Muscle of leg (tissue), 11 donors: Measurements from ENCODE around the gene ZSWIM5. TPM values are rescaled to one million over a fixed set of nuclear protein-coding genes. Genes with fewer than 3 reads are reported as not detected.
"Not testable (repeated sequence)": the region's sequence is repeated elsewhere in the genome, so short reads cannot be mapped to it uniquely, and the experiment has no call there.

Source experiments
- DNase-seq: peaks from one replicate; pipeline ENCODE4 v3.0.0; 2013
- H3K27ac ChIP-seq: one replicate; pipeline ENCODE4 v1.5.1; 2013; ENCODE audit warnings: mild to moderate bottlenecking, low read length, control low read depth
- H3K27me3 ChIP-seq: one replicate; pipeline ENCODE4 v1.6.1; 2013; ENCODE audit warnings: low read length; ENCODE audit not compliant: control insufficient read depth, insufficient read depth
- H3K36me3 ChIP-seq: one replicate; pipeline ENCODE4 v1.6.1; 2013; ENCODE audit warnings: low read length; ENCODE audit not compliant: control insufficient read depth, insufficient read depth
- H3K4me1 ChIP-seq: one replicate; pipeline ENCODE4 v1.6.1; 2013; ENCODE audit warnings: low read length; ENCODE audit not compliant: control insufficient read depth, insufficient read depth
- H3K4me3 ChIP-seq: one replicate; pipeline ENCODE4 v1.5.1; 2013; ENCODE audit warnings: low read length, control low read depth
- H3K9me3 ChIP-seq: replicated peaks from 2 replicates; pipeline ENCODE4 v1.6.1; 2013; ENCODE audit warnings: low read depth, low read length; ENCODE audit not compliant: control insufficient read depth
- WGBS: methylation state at CpG from one replicate; pipeline ENCODE4 v1.1.5; 2013; ENCODE audit warnings: missing lambda C conversion rate; ENCODE audit not compliant: insufficient coverage; 5-methylcytosine and 5-hydroxymethylcytosine counted together
- polyA plus RNA-seq, 8 donors: library from polyadenylated mRNA; unstranded; fragments of 120-200 nt; gene quantifications; one replicate each; pipeline versions ENCODE4 v1.2.1 to v1.2.3, GENCODE V29; 2013; ENCODE audit warnings: inconsistent platforms in 1 of 8, low replicate concordance in 1 of 8; ENCODE audit not compliant: insufficient read length in 8 of 8, insufficient read depth in 1 of 8
- total RNA-seq: library from RNA; stranded (reverse); fragments of 120-200 nt; gene quantifications from one replicate; pipeline ENCODE4 v1.2.4, GENCODE V29; 2013

Gene ZSWIM5
- total and polyA plus RNA-seq, 9 donors = 0.25 to 1.0 (median 0.47) TPM

- WGBS = under 1% methylated on average over 40 of the region's 43 CpGs
- Histone ChIP-seq H3K36me3 (no peaks in the 10 kb centered on the region), H3K4me3 (peak overlapping the region; percentile 14), H3K9me3 (no peaks in the 10 kb centered on the region), H3K27me3 (peaks cover 32% of the 10 kb centered on the region), H3K4me1 (peaks cover 7% of the 10 kb centered on the region), H3K27ac (no peak overlapping the region)
- peak; percentile 55 for DNase-seq
These were observed 1.1 kb downstream of the ZSWIM5 start for GRCh38 chr1:45205011-45205909.

DNA sequence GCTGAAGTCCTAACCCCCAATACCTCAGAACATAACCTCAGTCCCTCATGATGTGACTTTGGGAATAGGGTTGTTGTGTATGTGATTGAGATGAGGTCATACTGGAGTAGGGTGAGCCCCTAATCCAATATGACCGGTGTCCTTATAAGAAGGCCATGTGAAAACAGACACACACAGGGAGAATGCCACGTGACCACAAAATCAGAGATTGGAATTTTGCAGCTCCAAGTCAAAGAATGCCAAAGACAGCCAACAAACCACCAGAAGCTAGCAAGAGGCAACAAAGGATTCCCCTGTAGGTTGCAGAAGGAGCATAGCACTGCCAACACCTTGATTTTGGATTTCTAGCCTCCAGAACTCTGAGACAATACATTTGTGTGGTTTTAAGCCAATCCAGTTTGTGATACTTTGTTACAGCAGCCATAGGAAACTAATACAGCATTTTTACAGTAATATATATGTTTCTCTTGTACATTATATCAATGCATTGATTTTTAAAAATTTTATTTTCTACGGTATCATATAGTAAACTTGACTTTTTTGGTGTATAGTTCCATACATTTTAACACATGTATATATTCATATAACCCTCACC is 5.4 kb downstream of the ZSWIM5 start:
- WGBS = 73% methylated on average over 2 of the region's 3 CpGs
- DNase-seq = no peak
- H3K27me3 ChIP-seq = peaks cover 13% of the 10 kb centered on the region
- H3K9me3 ChIP-seq = no peaks in the 10 kb centered on the region
- peaks cover 2% of the 10 kb centered on the region for H3K4me1 ChIP-seq
- H3K36me3 ChIP-seq = no peaks in the 10 kb centered on the region
- no peak overlapping the region for H3K4me3 ChIP-seq
- no peak overlapping the region for H3K27ac ChIP-seq

- peaks cover under 1% of the 10 kb centered on the region for H3K4me1 ChIP-seq
- DNase-seq = no peak
- no peak overlapping the region for H3K27ac ChIP-seq
- H3K36me3 ChIP-seq = no peaks in the 10 kb centered on the region
- no peak overlapping the region for H3K4me3 ChIP-seq
- H3K27me3 ChIP-seq = peaks cover 10% of the 10 kb centered on the region
- H3K9me3 ChIP-seq = no peaks in the 10 kb centered on the region
These were observed 6.0 kb downstream of the ZSWIM5 start for GRCh38 chr1:45200435-45200834.

DNA sequence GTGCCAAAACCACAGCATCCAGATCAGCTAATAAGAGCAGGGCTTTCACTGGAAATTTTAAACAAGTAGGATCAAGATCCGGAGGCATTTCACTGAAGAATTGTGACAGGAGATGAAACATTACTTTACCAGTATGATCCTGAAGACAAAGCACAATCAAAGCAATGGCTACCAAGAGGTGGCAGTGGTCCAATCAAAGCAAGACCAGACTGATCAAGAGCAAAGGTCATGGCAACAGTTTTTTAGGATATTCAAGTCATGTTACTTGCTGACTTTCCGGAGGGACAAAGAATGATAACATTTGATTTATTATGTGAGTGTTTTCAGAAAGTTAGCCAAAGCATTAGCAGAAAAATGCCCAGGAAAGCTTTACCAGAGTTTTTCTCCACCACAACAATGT is 8.2 kb downstream of the ZSWIM5 start:
- Histone ChIP-seq H3K27ac (no peak overlapping the region), H3K36me3 (no peaks in the 10 kb centered on the region), H3K9me3 (no peaks in the 10 kb centered on the region), H3K27me3 (peaks cover 4% of the 10 kb centered on the region), H3K4me3 (no peak overlapping the region), H3K4me1 (no peaks in the 10 kb centered on the region)
- no peak for DNase-seq
- WGBS = no CpG with 5 or more reads among the region's 2 CpGs

- H3K27me3 ChIP-seq = peaks cover 2% of the 10 kb centered on the region
- H3K9me3 ChIP-seq = no peaks in the 10 kb centered on the region
- no peaks in the 10 kb centered on the region for H3K4me1 ChIP-seq
- H3K36me3 ChIP-seq = no peaks in the 10 kb centered on the region
- no peak overlapping the region for H3K27ac ChIP-seq
- no peak overlapping the region for H3K4me3 ChIP-seq
- DNase-seq = no peak
These were observed 9.5 kb downstream of the ZSWIM5 start for GRCh38 chr1:45196863-45197262.

GRCh38 chr1:45191418-45191783 is 15.0 kb downstream of the ZSWIM5 start:
- DNase-seq = no peak
- no CpG with 5 or more reads among the region's 4 CpGs for WGBS
- Histone ChIP-seq H3K27ac (no peak overlapping the region), H3K4me3 (no peak overlapping the region), H3K9me3 (no peaks in the 10 kb centered on the region), H3K27me3 (no peaks in the 10 kb centered on the region), H3K36me3 (no peaks in the 10 kb centered on the region), H3K4me1 (no peaks in the 10 kb centered on the region)

- no peaks in the 10 kb centered on the region for H3K4me1 ChIP-seq
- no peaks in the 10 kb centered on the region for H3K9me3 ChIP-seq
- no CpG with 5 or more reads among the region's 2 CpGs for WGBS
- no peaks in the 10 kb centered on the region for H3K27me3 ChIP-seq
- H3K27ac ChIP-seq = no peak overlapping the region
- H3K4me3 ChIP-seq = no peak overlapping the region
- DNase-seq = no peak
- H3K36me3 ChIP-seq = no peaks in the 10 kb centered on the region
These were observed 18.7 kb downstream of the ZSWIM5 start for GRCh38 chr1:45187725-45188124.

GRCh38 chr1:45179918-45180519 is 26.4 kb downstream of the ZSWIM5 start:
- not testable (repeated sequence) for H3K9me3 ChIP-seq, H3K27me3 ChIP-seq, DNase-seq, H3K36me3 ChIP-seq, H3K4me1 ChIP-seq, H3K4me3 ChIP-seq, H3K27ac ChIP-seq
- 97% methylated on average over 10 of the region's 21 CpGs for WGBS

- WGBS = 100% methylated on average over 1 of the region's 1 CpG
- H3K27ac ChIP-seq = no peak overlapping the region
- peaks cover 6% of the 10 kb centered on the region for H3K9me3 ChIP-seq
These were observed 29.0 kb downstream of the ZSWIM5 start for GRCh38 chr1:45177452-45177851.

DNA sequence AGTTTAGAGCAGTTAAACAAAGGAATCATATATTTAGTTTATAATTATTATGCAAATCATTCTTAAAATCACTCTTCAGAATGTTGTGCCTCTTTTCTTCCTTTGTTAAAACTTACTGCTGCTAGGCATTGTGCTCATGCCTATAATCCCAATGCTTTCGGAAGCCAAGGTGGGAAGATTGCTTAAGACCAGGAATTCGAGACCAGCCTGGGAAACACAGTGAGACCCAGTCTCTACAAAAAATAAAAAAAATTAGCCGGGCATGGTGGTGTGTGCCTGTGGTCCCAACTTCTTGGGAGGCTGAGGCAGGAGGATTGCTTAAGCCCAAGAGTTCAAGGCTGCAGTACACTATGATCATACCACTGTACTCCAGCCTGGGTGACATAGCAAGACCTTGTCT is 33.6 kb downstream of the ZSWIM5 start:
- no peak for DNase-seq
- no CpG with 5 or more reads among the region's 3 CpGs for WGBS
- Histone ChIP-seq H3K4me1 (no peaks in the 10 kb centered on the region), H3K4me3 (no peak overlapping the region), H3K27ac (no peak overlapping the region), H3K27me3 (peaks cover 4% of the 10 kb centered on the region), H3K9me3 (no peaks in the 10 kb centered on the region), H3K36me3 (no peaks in the 10 kb centered on the region)

More at GRCh38 chr1:45177452-45177851, 29.0 kb downstream of the ZSWIM5 start:
- H3K27me3 ChIP-seq = no peaks in the 10 kb centered on the region
- no peak overlapping the region for H3K4me3 ChIP-seq
- no peak for DNase-seq
- no peaks in the 10 kb centered on the region for H3K4me1 ChIP-seq
- no peaks in the 10 kb centered on the region for H3K36me3 ChIP-seq
